ENCODE data around the gene ITGA11. TPM values are rescaled to one million over a fixed set of nuclear protein-coding genes. Genes with fewer than 3 reads are reported as not detected.

ITGA11 gene
- total RNA-seq, 2 experiments from 2014 or later, result under 0.01 TPM; not detected in 1

DNA sequence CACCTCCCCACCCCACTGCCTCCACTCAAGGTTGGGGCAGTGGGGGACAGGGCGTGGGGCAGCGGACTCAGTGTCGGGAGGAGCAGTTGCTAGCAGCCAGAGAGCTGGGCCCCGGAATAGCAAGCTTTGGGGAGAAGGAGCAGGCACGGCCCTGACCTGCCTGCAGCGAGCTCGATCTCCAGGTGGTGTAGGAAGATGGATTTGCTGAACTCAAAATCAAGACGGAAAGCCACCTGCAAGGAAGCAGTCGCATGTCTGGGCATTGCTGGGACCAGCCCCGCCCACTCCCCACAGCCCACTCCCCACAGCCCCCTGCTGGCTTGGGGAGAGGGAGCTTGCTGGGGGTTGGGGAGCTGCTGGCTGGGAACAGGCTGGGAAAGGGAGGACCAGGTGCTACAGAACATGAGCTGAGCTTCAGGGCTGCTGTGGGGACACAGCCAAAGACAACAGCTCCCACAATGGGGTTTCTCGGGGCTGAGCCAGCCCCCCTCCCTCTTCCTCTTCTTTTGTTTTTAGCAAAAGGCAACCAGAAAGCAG, 116.4 kb downstream of the ITGA11 start:
- TF ChIP-seq, protein P1, sequence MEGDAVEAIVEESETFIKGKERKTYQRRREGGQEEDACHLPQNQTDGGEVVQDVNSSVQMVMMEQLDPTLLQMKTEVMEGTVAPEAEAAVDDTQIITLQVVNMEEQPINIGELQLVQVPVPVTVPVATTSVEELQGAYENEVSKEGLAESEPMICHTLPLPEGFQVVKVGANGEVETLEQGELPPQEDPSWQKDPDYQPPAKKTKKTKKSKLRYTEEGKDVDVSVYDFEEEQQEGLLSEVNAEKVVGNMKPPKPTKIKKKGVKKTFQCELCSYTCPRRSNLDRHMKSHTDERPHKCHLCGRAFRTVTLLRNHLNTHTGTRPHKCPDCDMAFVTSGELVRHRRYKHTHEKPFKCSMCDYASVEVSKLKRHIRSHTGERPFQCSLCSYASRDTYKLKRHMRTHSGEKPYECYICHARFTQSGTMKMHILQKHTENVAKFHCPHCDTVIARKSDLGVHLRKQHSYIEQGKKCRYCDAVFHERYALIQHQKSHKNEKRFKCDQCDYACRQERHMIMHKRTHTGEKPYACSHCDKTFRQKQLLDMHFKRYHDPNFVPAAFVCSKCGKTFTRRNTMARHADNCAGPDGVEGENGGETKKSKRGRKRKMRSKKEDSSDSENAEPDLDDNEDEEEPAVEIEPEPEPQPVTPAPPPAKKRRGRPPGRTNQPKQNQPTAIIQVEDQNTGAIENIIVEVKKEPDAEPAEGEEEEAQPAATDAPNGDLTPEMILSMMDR (conservative IDR thresholded peaks at IDR 0.05; ENCODE audit: low read length), result no peak
- TF ChIP-seq EZH2phosphoT487 (IDR thresholded peaks at IDR 0.05; ENCODE audit: borderline replicate concordance, low read depth, low read length), result no peak
- no peaks in the 10 kb centered on the region for H3K79me2 ChIP-seq (ENCODE audit: insufficient read depth, low read depth, low read length)
- H3K27ac ChIP-seq (ENCODE audit: low read depth, low read length, poor library complexity, severe bottlenecking), result no peak overlapping the region
- no peaks in the 10 kb centered on the region for H3K36me3 ChIP-seq (ENCODE audit: insufficient read depth, low read length)
- H3K4me2 ChIP-seq (ENCODE audit: low read length), result no peak overlapping the region
- ChIA-PET POLR2A (interaction anchor here (0.6 kb wide), 1 partner anchor 727 kb away, joined by 3 read pairs; no protein-coding TSS in a partner anchor), CTCF (ENCODE audit: unreplicated experiment) (interaction anchor here (1.0 kb wide), 1 partner anchor 9 kb away, joined by 3 read pairs; no protein-coding TSS in a partner anchor)
- no peaks in the 10 kb centered on the region for H4K20me1 ChIP-seq (ENCODE audit: insufficient read depth, low read length)
- no peak overlapping the region for H3K4me3 ChIP-seq (ENCODE audit: low read depth, low read length, poor library complexity, severe bottlenecking)
- BruUV-seq (replicated peaks), result no TSS peak
- no peak for DNase-seq (ENCODE audit: low spot score)
- H3K9me3 ChIP-seq (ENCODE audit: low read length), result no peaks in the 10 kb centered on the region
- H3K4me1 ChIP-seq (ENCODE audit: insufficient read depth, low read length, poor library complexity, severe bottlenecking), result no peaks in the 10 kb centered on the region
- no peak overlapping the region for H2AFZ ChIP-seq (ENCODE audit: low read length)
- no peaks in the 10 kb centered on the region for H3K9me2 ChIP-seq (ENCODE audit: insufficient read depth, low read length)
- intact Hi-C loops (cut with micrococcal nuclease; ENCODE audit: unreplicated experiment), result no loop called here

DNA sequence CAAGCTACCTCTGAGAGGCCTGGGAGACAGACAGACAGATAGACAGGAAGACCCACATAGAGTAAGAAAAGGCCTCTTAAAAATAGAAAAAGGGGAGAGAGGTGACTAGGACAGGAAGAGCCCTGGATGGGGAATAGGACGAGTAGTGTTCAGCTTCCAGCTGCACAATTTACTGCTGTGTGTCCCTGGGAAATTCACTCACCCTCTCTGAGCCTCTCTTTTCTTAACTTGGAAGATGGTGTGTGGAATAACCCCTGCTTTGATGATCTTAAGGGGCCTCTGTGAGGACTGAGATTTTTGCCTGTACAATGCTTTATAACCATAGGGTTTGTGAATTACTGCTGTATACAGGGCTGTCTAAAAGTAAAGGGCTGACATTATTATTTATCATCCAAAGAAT, 116.9 kb downstream of the ITGA11 start:
- H3K27ac ChIP-seq (ENCODE audit: low read depth, low read length, poor library complexity, severe bottlenecking), result no peak overlapping the region
- H3K4me3 ChIP-seq (ENCODE audit: low read depth, low read length, poor library complexity, severe bottlenecking), result no peak overlapping the region
- no peaks in the 10 kb centered on the region for H3K36me3 ChIP-seq (ENCODE audit: insufficient read depth, low read length)
- no TSS peak for BruUV-seq (replicated peaks)
- no peaks in the 10 kb centered on the region for H3K9me2 ChIP-seq (ENCODE audit: insufficient read depth, low read length)
- TF ChIP-seq, protein P1 (conservative IDR thresholded peaks at IDR 0.05; ENCODE audit: low read length), result no peak
- no peak for TF ChIP-seq EZH2phosphoT487 (IDR thresholded peaks at IDR 0.05; ENCODE audit: borderline replicate concordance, low read depth, low read length)
- no peak overlapping the region for H2AFZ ChIP-seq (ENCODE audit: low read length)
- intact Hi-C loops (cut with micrococcal nuclease; ENCODE audit: unreplicated experiment), result no loop called here
- no peak overlapping the region for H3K4me2 ChIP-seq (ENCODE audit: low read length)
- H3K9me3 ChIP-seq (ENCODE audit: low read length), result no peaks in the 10 kb centered on the region
- DNase-seq (ENCODE audit: low spot score), result no peak
- POLR2A ChIA-PET, result no interaction called here
- no peaks in the 10 kb centered on the region for H3K4me1 ChIP-seq (ENCODE audit: insufficient read depth, low read length, poor library complexity, severe bottlenecking)
- no peaks in the 10 kb centered on the region for H4K20me1 ChIP-seq (ENCODE audit: insufficient read depth, low read length)
- H3K79me2 ChIP-seq (ENCODE audit: insufficient read depth, low read depth, low read length), result no peaks in the 10 kb centered on the region
- CTCF ChIA-PET (ENCODE audit: unreplicated experiment), result no interaction called here

DNA sequence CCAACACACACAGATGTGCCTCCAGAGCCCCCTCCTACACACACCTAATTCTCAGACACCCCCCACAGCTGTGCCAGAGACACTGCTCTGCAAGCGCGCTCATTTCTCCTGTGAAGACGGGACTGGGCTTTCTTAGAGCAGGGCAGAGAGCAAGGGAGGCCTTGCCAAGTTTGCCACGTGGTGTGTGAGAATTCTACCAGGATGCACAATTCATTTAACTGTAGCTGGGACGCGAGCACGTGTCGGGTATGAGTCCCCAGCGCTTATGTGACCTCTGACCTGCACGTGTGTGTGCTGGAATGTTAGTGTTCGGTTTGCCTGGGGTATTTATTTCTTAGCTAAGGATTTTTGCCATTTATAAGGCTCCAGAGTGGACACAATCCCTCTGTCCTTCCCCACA, 117.4 kb downstream of the ITGA11 start:
- no TSS peak for BruUV-seq (replicated peaks)
- H3K4me3 ChIP-seq (ENCODE audit: low read depth, low read length, poor library complexity, severe bottlenecking), result no peak overlapping the region
- ChIA-PET POLR2A (no interaction called here), CTCF (ENCODE audit: unreplicated experiment) (no interaction called here)
- H3K9me3 ChIP-seq (ENCODE audit: low read length), result no peaks in the 10 kb centered on the region
- no peak overlapping the region for H3K27ac ChIP-seq (ENCODE audit: low read depth, low read length, poor library complexity, severe bottlenecking)
- no peaks in the 10 kb centered on the region for H3K9me2 ChIP-seq (ENCODE audit: insufficient read depth, low read length)
- no peaks in the 10 kb centered on the region for H3K36me3 ChIP-seq (ENCODE audit: insufficient read depth, low read length)
- no peaks in the 10 kb centered on the region for H4K20me1 ChIP-seq (ENCODE audit: insufficient read depth, low read length)
- no peak for DNase-seq (ENCODE audit: low spot score)
- no peaks in the 10 kb centered on the region for H3K79me2 ChIP-seq (ENCODE audit: insufficient read depth, low read depth, low read length)
- H2AFZ ChIP-seq (ENCODE audit: low read length), result no peak overlapping the region
- no peak for TF ChIP-seq EZH2phosphoT487 (IDR thresholded peaks at IDR 0.05; ENCODE audit: borderline replicate concordance, low read depth, low read length)
- TF ChIP-seq, protein P1 (conservative IDR thresholded peaks at IDR 0.05; ENCODE audit: low read length), result no peak
- H3K4me2 ChIP-seq (ENCODE audit: low read length), result no peak overlapping the region
- intact Hi-C loops (cut with micrococcal nuclease; ENCODE audit: unreplicated experiment), result no loop called here
- H3K4me1 ChIP-seq (ENCODE audit: insufficient read depth, low read length, poor library complexity, severe bottlenecking), result no peaks in the 10 kb centered on the region
